ENCODE results near the gene GRK5. TPM values are rescaled to one million over a fixed set of nuclear protein-coding genes. Genes with fewer than 3 reads are reported as not detected.
A peak's percentile ranks its signal among the peaks of the same experiment; 100 is the strongest.

Gene GRK5
- total RNA-seq, 1 donor from 2014 or later = 21.3 TPM

DNA sequence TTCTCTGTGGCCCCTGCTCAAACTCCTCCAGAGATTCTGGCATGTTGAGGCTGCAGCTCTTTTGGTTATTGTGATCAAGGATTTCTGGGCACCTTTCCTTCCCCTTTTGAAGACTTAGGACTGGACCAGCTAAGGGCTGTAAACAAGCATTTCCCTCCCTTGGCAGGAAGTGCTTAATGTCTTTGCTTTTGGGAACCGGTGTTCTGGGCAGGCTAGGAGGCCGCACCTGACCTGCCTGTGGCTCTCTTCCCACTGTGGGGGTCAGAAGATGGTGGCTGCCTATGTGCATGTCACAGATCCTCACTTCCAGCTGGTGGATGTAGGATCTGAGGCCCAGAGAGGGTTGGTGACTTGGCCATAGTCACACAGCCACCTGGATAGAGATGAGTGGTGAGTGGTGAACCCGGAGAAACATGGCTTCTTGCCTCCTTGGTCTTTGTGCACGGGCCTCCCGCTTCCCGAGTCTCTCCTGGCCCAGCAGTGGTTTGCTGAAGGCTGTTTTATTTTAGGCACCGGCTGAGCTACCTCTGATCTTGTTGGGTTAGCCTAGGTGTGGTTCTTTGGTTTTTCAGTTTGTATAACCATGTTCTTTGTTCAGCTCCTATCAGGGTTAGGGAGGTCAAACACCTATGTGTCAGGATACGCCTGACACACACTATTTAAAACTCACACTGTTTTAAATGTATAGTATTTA, 82.0 kb downstream of the GRK5 start:
- H3K4me3 Mint-ChIP-seq = no peak overlapping the region
- ATAC-seq (ENCODE audit: low read depth) (peak; percentile 23), DNase-seq (no peak)
- TF ChIP-seq, protein P1, sequence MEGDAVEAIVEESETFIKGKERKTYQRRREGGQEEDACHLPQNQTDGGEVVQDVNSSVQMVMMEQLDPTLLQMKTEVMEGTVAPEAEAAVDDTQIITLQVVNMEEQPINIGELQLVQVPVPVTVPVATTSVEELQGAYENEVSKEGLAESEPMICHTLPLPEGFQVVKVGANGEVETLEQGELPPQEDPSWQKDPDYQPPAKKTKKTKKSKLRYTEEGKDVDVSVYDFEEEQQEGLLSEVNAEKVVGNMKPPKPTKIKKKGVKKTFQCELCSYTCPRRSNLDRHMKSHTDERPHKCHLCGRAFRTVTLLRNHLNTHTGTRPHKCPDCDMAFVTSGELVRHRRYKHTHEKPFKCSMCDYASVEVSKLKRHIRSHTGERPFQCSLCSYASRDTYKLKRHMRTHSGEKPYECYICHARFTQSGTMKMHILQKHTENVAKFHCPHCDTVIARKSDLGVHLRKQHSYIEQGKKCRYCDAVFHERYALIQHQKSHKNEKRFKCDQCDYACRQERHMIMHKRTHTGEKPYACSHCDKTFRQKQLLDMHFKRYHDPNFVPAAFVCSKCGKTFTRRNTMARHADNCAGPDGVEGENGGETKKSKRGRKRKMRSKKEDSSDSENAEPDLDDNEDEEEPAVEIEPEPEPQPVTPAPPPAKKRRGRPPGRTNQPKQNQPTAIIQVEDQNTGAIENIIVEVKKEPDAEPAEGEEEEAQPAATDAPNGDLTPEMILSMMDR (IDR thresholded peaks at IDR 0.05) = no peak
- no peaks in the 10 kb centered on the region for H3K9me3 Mint-ChIP-seq
- intact Hi-C loops (cut with micrococcal nuclease) = no loop called here
- H3K36me3 Mint-ChIP-seq (ENCODE audit: low read depth) = peaks cover 3% of the 10 kb centered on the region
- H3K27ac Mint-ChIP-seq = peak overlapping the region; percentile 65
- peaks cover 80% of the 10 kb centered on the region for H3K4me1 Mint-ChIP-seq
- no peaks in the 10 kb centered on the region for H3K27me3 Mint-ChIP-seq
- POLR2A ChIA-PET = interaction anchor here (0.7 to 2.0 kb wide), 4 partner anchors 16 to 83 kb away, joined by 3 to 6 read pairs (median 4); partner anchors contain the start of gene GRK5
- CTCF ChIA-PET = interaction anchor here (0.6 to 1.2 kb wide), 2 partner anchors 79 to 80 kb away, joined by 3 read pairs; no protein-coding TSS in a partner anchor

DNA sequence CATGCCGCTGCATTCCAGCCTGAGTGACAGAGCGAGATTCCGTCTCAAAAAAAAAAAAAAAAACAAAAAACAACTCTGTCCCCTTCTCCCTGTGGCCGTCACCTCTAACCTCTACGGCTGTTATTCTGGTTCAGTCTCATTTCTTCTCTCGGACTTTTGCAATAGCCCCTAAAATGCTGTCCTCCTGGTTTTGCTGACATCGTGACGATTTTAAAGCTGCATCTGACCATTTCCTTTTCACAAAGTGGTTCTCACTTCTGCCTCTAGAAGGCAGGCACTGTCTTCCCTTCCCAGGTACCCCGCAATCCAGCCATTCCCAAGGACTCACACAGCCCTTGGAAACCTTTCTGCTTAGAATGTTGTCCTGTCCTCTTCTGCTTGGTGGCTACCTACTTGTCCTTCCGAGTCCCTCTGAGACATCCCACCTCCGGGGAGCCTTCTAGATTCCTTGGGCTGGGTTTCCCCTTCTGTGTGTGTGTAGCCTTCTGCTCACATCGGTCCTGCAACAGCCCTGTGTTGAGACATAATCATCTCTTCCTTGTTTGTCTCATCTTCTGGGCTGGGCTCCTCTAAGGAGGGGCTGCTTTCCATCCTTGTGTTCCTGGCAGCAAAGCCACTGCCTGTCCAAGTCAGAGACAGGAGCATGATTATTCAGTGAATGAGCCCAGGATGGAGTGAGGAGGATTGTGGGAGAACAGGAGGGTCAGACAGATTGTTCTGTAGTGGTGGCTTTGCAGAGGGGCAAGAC, 83.1 kb downstream of the GRK5 start:
- CTCF ChIA-PET = interaction anchor here (1.2 kb wide), 1 partner anchor 80 kb away, joined by 3 read pairs; no protein-coding TSS in a partner anchor
- POLR2A ChIA-PET = interaction anchor here (0.7 to 2.0 kb wide), 4 partner anchors 16 to 84 kb away, joined by 3 to 6 read pairs (median 3); partner anchors contain the start of gene GRK5
- Mint-ChIP-seq H3K4me3 (no peak overlapping the region), H3K9me3 (peaks cover under 1% of the 10 kb centered on the region), H3K36me3 (ENCODE audit: low read depth) (peaks cover 3% of the 10 kb centered on the region), H3K27ac (peak overlapping the region; percentile 61), H3K27me3 (no peaks in the 10 kb centered on the region), H3K4me1 (peaks cover 69% of the 10 kb centered on the region)
- TF ChIP-seq, protein P1 (IDR thresholded peaks at IDR 0.05) = no peak
- intact Hi-C loops (cut with micrococcal nuclease) = no loop called here
- ATAC-seq (ENCODE audit: low read depth) (no peak), DNase-seq (no peak)

DNA sequence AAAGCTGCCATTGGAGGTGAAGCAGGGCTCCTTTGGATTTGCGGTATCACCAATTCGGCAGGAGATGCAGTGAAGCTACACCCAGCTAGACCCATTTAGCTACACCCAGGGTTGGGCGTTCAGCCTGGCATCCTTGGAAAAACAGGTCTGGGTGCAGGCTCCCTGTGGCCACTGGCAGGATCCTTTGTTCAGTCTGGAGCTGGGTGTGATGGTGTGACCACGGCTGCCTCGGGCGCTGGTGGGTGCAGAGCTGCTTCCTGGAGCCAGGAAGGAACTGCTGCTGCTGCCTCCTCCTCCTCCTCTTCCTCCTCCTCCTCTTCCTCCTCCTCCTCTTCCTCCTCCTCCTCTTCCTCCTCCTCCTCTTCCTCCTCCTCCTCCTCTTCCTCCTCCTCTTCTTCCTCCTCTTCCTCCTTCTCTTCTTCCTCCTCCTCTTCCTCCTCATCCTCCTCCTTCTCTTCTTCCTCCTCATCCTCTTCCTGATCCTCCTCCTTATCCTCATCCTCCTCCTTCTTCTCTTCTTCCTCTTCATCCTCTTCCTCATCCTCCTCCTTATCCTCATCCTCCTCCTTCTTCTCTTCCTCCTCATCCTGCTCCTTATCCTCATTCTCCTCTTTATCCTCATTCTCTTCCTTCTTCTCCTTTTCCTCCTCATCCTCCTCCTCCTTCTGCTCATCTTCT, 84.0 kb downstream of the GRK5 start:
- no peak overlapping the region for H3K4me3 Mint-ChIP-seq
- POLR2A ChIA-PET = interaction anchor here (0.7 to 0.8 kb wide), 2 partner anchors 15 to 58 kb away, joined by 3 read pairs; no protein-coding TSS in a partner anchor
- TF ChIP-seq, protein P1 (IDR thresholded peaks at IDR 0.05) = no peak
- peaks cover 10% of the 10 kb centered on the region for H3K36me3 Mint-ChIP-seq (ENCODE audit: low read depth)
- DNase-seq (no peak), ATAC-seq (ENCODE audit: low read depth) (no peak)
- CTCF ChIA-PET = no interaction called here
- peak overlapping the region; percentile 61 for H3K27ac Mint-ChIP-seq
- intact Hi-C loops (cut with micrococcal nuclease) = no loop called here
- H3K4me1 Mint-ChIP-seq = peaks cover 60% of the 10 kb centered on the region
- peaks cover 2% of the 10 kb centered on the region for H3K9me3 Mint-ChIP-seq
- H3K27me3 Mint-ChIP-seq = no peaks in the 10 kb centered on the region

DNA sequence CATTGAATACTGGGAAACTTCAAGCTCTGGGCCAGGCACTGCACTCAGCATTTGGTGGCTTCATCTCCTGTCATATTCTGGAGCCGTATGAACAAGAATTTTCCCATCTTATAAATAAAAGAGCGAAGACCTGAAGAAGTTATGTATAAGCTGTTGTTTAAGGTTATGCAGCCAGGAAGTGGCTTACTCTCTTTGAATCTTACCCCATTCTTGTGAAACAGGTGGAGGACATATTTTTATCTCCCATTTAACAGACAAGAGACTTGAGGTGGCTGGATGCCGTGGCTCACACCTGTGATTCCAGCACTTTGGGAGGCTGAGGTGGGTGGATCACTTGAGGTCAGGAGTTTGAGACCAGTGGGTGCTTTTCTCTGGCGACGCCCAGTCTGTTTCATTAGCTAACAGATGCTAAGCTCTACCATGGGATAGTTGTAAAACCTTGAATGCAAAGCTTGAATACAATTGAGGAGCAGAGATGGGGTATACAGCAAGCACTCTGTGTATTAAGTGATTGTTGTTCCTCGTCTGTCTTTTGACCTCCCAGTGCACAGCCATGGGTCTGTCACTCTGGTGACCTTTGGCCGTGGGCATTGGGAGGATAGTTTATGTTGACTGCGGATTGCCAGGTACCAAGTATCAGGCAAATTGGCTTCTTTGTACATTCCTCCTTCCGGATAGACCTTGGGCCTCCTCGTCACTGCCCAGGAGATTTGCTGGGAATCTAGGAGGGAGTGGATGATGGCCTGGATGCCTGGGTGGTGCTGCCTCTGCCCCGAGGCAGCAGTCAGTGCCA, 85.8 kb downstream of the GRK5 start:
- DNase-seq (no peak), ATAC-seq (ENCODE audit: low read depth) (no peak)
- ChIA-PET POLR2A (interaction anchor here (0.5 to 1.1 kb wide), 4 partner anchors 11 to 112 kb away, joined by 3 to 5 read pairs (median 4); no protein-coding TSS in a partner anchor), CTCF (interaction anchor here (1.2 kb wide), 1 partner anchor 22 kb away, joined by 3 read pairs; no protein-coding TSS in a partner anchor)
- Mint-ChIP-seq H3K4me1 (peaks cover 46% of the 10 kb centered on the region), H3K36me3 (ENCODE audit: low read depth) (peaks cover 24% of the 10 kb centered on the region), H3K4me3 (no peak overlapping the region), H3K27ac (peak overlapping the region; percentile 78), H3K27me3 (no peaks in the 10 kb centered on the region), H3K9me3 (peaks cover 5% of the 10 kb centered on the region)
- TF ChIP-seq, protein P1 (IDR thresholded peaks at IDR 0.05) = no peak
- intact Hi-C loops (cut with micrococcal nuclease) = loop anchor here (1.0 kb wide), 1 partner anchor 9 kb away; no protein-coding TSS in a partner anchor

Data from activated B cell treated with CpG ODN at 0.5 μM for 24 hours (primary cell).